Neural cell (in vitro differentiated cells): ENCODE results near the gene IDH1. TPM values are rescaled to one million over a fixed set of nuclear protein-coding genes. Genes with fewer than 3 reads are reported as not detected.
"Not testable (repeated sequence)": the region's sequence is repeated elsewhere in the genome, so short reads cannot be mapped to it uniquely, and the experiment has no call there.

Experiments used
- H2AFZ ChIP-seq: fragments of 200-600, 300-800 bp; sonication (generic), shearing (Covaris generic); 2 replicates; pipeline ENCODE4 v1.6.0; 2014; ENCODE audit warnings: low read depth, mild to moderate bottlenecking, antibody characterized with exemption, low read length, moderate library complexity
- H3F3A ChIP-seq: fragments of 200-600 bp; shearing (Covaris generic); 2 replicates; pipeline ENCODE4 v1.6.1; 2016; ENCODE audit warnings: mild to moderate bottlenecking, moderate library complexity, mixed read lengths, antibody characterized with exemption, low read length; ENCODE audit not compliant: insufficient read depth, poor library complexity, severe bottlenecking
- H3K27ac ChIP-seq: fragments of 200-600, 300-800 bp; sonication (generic), shearing (Covaris generic); 2 replicates; pipeline ENCODE4 v1.5.1; 2014; ENCODE audit warnings: mild to moderate bottlenecking, low read length, moderate library complexity
- H3K27me3 ChIP-seq: fragments of 300-800, 200-600 bp; sonication (generic), shearing (Covaris generic); 2 replicates; pipeline ENCODE4 v1.6.0; 2014; ENCODE audit warnings: mild to moderate bottlenecking, low read depth, low read length, moderate library complexity; ENCODE audit not compliant: insufficient read depth
- H3K36me3 ChIP-seq: fragments of 300-800, 200-600 bp; sonication (generic), shearing (Covaris generic); 2 replicates; pipeline ENCODE4 v1.5.1; 2014; ENCODE audit warnings: mild to moderate bottlenecking, antibody characterized with exemption, low read length, moderate library complexity; ENCODE audit not compliant: insufficient read depth
- H3K4me2 ChIP-seq: fragments of 300-800, 200-600 bp; sonication (generic), shearing (Covaris generic); 2 replicates; pipeline ENCODE4 v1.6.0; 2014; ENCODE audit warnings: mild to moderate bottlenecking, low read length
- H3K4me3 ChIP-seq: fragments of 300-800, 200-600 bp; sonication (generic), shearing (Covaris generic); 2 replicates; pipeline ENCODE4 v1.5.1; 2014; ENCODE audit warnings: mild to moderate bottlenecking, low read length, moderate library complexity
- H3K79me2 ChIP-seq: fragments of 200-600 bp; shearing (Covaris generic); replicated peaks from 2 replicates; pipeline ENCODE4 v1.6.0; 2014; ENCODE audit warnings: mild to moderate bottlenecking, low read length, moderate library complexity; ENCODE audit not compliant: insufficient read depth
- H3K9ac ChIP-seq: fragments of 300-800, 200-600 bp; sonication (generic), shearing (Covaris generic); 2 replicates; pipeline ENCODE4 v1.6.1; 2016; ENCODE audit warnings: mild to moderate bottlenecking, low read length, mixed read lengths
- H3K9me2 ChIP-seq: fragments of 200-600 bp; shearing (Covaris generic); 2 replicates; pipeline ENCODE4 v1.6.1; 2016; ENCODE audit warnings: mild to moderate bottlenecking, low read length, mixed read lengths; ENCODE audit not compliant: insufficient read depth
- H3K9me3 ChIP-seq: fragments of 200-600, 300-800 bp; sonication (generic), shearing (Covaris generic); 2 replicates; pipeline ENCODE4 v1.6.1; 2016; ENCODE audit warnings: mild to moderate bottlenecking, mixed run types, low read length, moderate library complexity, mixed read lengths
- H4K20me1 ChIP-seq: fragments of 200-600 bp; shearing (Covaris generic); 2 replicates; pipeline ENCODE4 v1.6.1; 2016; ENCODE audit warnings: mild to moderate bottlenecking, mixed run types; ENCODE audit not compliant: insufficient read depth
- EP300 ChIP-seq: fragments of 450-650 bp; conservative IDR thresholded peaks from 2 replicates; pipeline ENCODE4 v1.6.1; 2014; ENCODE audit warnings: antibody characterized with exemption, mild to moderate bottlenecking, moderate library complexity; ENCODE audit not compliant: poor library complexity, severe bottlenecking
- EZH2 ChIP-seq: fragments of 200-600, 300-800 bp; shearing (Covaris generic), sonication (generic); IDR thresholded peaks from 2 replicates; pipeline ENCODE4 v1.6.1; 2014; ENCODE audit warnings: antibody characterized with exemption, low read length, borderline replicate concordance, mild to moderate bottlenecking; ENCODE audit not compliant: insufficient read depth, poor library complexity, severe bottlenecking
- MXI1 ChIP-seq: fragments of 450-650 bp; conservative IDR thresholded peaks from 2 replicates; pipeline ENCODE4 v1.6.1; 2014; ENCODE audit warnings: antibody characterized with exemption, mild to moderate bottlenecking; ENCODE audit not compliant: poor library complexity, severe bottlenecking
- POLR2AphosphoS5 ChIP-seq: IDR thresholded peaks from 2 replicates; pipeline ENCODE4 v1.6.1; 2012
- RAD21 ChIP-seq: fragments of 450-650 bp; conservative IDR thresholded peaks from 2 replicates; pipeline ENCODE4 v1.6.1; 2014; ENCODE audit warnings: antibody characterized with exemption, mild to moderate bottlenecking, moderate library complexity
- SMC3 ChIP-seq: fragments of 450-650 bp; conservative IDR thresholded peaks from 2 replicates; pipeline ENCODE4 v1.6.1; 2014; ENCODE audit warnings: antibody characterized with exemption, mild to moderate bottlenecking, moderate library complexity; ENCODE audit not compliant: poor library complexity
- TAF1 ChIP-seq: IDR thresholded peaks from 2 replicates; pipeline ENCODE4 v1.6.1; 2012; ENCODE audit warnings: low read depth
- polyA plus RNA-seq: library from polyadenylated mRNA; depleted of rRNA; stranded (reverse); fragments of >200 nt; gene quantifications from 2 replicates; pipeline ENCODE4 v1.2.3, GENCODE V29; 2014
- TF ChIP-seq, protein P1 (sequence below): IDR thresholded peaks from 2 replicates; pipeline ENCODE4 v1.6.1; 2012; ENCODE audit warnings: borderline replicate concordance
- TF ChIP-seq, protein P2 (sequence below): fragments of 450-650 bp; IDR thresholded peaks from 2 replicates; pipeline ENCODE4 v1.5.1; 2014; ENCODE audit warnings: antibody characterized with exemption, mild to moderate bottlenecking, moderate library complexity; ENCODE audit not compliant: poor library complexity, severe bottlenecking

Gene IDH1
- polyA plus RNA-seq, 1 donor from 2014 or later: 354 TPM

DNA sequence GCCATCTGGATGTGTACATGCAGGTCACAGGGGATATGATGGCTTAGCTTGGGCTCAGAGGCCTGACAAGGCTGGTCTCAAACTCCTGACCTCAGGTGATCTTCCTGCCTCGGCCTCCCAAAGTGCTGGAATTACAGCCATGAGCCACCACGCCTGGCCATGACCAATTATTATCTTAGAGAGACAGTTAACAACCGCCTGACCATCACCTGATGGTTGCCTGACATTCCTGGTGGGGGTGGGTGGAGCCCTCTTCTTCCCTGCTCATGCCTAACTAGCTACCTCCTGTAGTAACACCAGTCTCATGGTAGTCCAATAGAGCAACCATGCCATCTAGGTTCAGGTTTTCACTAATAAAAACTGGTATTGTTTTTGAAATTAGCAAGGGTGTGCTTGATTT is 33.0 kb downstream of the IDH1 start:
- H2AFZ ChIP-seq, H3K27me3 ChIP-seq, H3K4me3 ChIP-seq, H3K4me2 ChIP-seq, H3K9ac ChIP-seq, H3K36me3 ChIP-seq, H3F3A ChIP-seq, H3K79me2 ChIP-seq, H4K20me1 ChIP-seq, H3K9me2 ChIP-seq, H3K27ac ChIP-seq, H3K9me3 ChIP-seq: not testable (repeated sequence)

DNA sequence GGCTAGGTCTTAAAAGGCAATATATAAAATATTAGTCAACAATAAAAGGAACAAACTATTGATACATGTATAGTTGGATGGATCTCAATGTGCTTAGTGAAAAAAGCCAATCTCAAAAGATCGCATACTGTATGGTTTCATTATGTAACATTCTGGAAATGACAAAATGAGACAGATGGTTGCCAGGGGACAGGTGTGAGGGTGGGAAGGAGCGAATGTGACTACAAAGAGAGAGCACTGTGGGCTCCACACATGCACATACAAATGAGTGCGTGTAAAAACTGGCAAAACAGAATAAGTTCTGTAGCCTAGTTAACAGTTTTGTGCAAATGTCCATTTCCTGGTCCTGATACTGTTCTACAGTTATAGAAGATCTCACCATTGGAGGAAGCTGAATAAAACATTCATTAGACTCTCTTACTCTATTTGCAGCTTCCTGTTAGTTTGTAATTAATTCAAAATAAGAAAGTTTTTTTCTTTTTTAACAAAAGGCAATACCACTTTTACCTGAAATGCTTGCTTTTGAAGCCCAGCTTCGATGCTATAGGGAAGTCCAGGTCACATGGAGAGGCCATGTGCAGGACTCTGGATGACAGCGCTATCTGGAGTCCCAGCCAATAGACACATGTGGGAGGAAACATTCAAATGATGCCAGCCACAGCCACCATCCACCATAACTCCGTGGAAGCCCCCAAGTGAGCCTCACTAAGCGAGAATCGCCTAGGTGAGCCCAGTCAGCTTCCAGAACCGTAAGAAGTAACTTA is 44.0 kb downstream of the IDH1 start:
- Histone ChIP-seq H3K4me3 (no peak overlapping the region), H4K20me1 (no peaks in the 10 kb centered on the region), H3K9me2 (no peaks in the 10 kb centered on the region), H3K79me2 (no peaks in the 10 kb centered on the region), H3K27me3 (no peaks in the 10 kb centered on the region), H3K36me3 (no peaks in the 10 kb centered on the region), H3K4me2 (no peak overlapping the region), H3K9ac (no peak overlapping the region), H3K9me3 (no peaks in the 10 kb centered on the region), H3K27ac (no peak overlapping the region), H2AFZ (no peak overlapping the region), H3F3A (no peaks in the 10 kb centered on the region)
- no peak for TF ChIP-seq EP300
- no peak for TF ChIP-seq SMC3
- TF ChIP-seq, protein P1, sequence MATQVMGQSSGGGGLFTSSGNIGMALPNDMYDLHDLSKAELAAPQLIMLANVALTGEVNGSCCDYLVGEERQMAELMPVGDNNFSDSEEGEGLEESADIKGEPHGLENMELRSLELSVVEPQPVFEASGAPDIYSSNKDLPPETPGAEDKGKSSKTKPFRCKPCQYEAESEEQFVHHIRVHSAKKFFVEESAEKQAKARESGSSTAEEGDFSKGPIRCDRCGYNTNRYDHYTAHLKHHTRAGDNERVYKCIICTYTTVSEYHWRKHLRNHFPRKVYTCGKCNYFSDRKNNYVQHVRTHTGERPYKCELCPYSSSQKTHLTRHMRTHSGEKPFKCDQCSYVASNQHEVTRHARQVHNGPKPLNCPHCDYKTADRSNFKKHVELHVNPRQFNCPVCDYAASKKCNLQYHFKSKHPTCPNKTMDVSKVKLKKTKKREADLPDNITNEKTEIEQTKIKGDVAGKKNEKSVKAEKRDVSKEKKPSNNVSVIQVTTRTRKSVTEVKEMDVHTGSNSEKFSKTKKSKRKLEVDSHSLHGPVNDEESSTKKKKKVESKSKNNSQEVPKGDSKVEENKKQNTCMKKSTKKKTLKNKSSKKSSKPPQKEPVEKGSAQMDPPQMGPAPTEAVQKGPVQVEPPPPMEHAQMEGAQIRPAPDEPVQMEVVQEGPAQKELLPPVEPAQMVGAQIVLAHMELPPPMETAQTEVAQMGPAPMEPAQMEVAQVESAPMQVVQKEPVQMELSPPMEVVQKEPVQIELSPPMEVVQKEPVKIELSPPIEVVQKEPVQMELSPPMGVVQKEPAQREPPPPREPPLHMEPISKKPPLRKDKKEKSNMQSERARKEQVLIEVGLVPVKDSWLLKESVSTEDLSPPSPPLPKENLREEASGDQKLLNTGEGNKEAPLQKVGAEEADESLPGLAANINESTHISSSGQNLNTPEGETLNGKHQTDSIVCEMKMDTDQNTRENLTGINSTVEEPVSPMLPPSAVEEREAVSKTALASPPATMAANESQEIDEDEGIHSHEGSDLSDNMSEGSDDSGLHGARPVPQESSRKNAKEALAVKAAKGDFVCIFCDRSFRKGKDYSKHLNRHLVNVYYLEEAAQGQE: no peak
- TF ChIP-seq RAD21: no peak
- TF ChIP-seq TAF1: no peak
- TF ChIP-seq POLR2AphosphoS5: no peak
- no peak for TF ChIP-seq MXI1
- TF ChIP-seq, protein P2, sequence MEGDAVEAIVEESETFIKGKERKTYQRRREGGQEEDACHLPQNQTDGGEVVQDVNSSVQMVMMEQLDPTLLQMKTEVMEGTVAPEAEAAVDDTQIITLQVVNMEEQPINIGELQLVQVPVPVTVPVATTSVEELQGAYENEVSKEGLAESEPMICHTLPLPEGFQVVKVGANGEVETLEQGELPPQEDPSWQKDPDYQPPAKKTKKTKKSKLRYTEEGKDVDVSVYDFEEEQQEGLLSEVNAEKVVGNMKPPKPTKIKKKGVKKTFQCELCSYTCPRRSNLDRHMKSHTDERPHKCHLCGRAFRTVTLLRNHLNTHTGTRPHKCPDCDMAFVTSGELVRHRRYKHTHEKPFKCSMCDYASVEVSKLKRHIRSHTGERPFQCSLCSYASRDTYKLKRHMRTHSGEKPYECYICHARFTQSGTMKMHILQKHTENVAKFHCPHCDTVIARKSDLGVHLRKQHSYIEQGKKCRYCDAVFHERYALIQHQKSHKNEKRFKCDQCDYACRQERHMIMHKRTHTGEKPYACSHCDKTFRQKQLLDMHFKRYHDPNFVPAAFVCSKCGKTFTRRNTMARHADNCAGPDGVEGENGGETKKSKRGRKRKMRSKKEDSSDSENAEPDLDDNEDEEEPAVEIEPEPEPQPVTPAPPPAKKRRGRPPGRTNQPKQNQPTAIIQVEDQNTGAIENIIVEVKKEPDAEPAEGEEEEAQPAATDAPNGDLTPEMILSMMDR: no peak
- no peak for TF ChIP-seq EZH2
